ENCODE measurements around the gene SLC2A6.

Gene SLC2A6

GRCh38 chr9:133496861-133497842, 18.3 kb upstream of the SLC2A6 start:
- no peak for DNase-seq (ENCODE audit: low read depth in 2 of 2)

- DNase-seq (ENCODE audit: low read depth in 2 of 2): no peak
Measured at GRCh38 chr9:133495327-133496293, 16.7 kb upstream of the SLC2A6 start.

- DNase-seq (ENCODE audit: low read depth in 2 of 2): no peak
Measured at GRCh38 chr9:133494636-133495326, 15.9 kb upstream of the SLC2A6 start.

GRCh38 chr9:133493845-133494540, 15.1 kb upstream of the SLC2A6 start:
- no peak for DNase-seq (ENCODE audit: low read depth in 2 of 2)

GRCh38 chr9:133493428-133493827, 14.5 kb upstream of the SLC2A6 start:
- no peak for DNase-seq (ENCODE audit: low read depth in 2 of 2)

- no peak for DNase-seq (ENCODE audit: low read depth in 2 of 2)
Measured at GRCh38 chr9:133492061-133493021, 13.4 kb upstream of the SLC2A6 start.

GRCh38 chr9:133491656-133491925, 12.7 kb upstream of the SLC2A6 start:
- no peak for DNase-seq (ENCODE audit: low read depth in 2 of 2)

- no peak for DNase-seq (ENCODE audit: low read depth in 2 of 2)
Measured at GRCh38 chr9:133490865-133491655, 12.2 kb upstream of the SLC2A6 start.

- no peak for DNase-seq (ENCODE audit: low read depth in 2 of 2)
Measured at GRCh38 chr9:133490201-133490681, 11.3 kb upstream of the SLC2A6 start.

GRCh38 chr9:133489253-133490190, 10.6 kb upstream of the SLC2A6 start:
- DNase-seq (ENCODE audit: low read depth in 2 of 2): no peak

- no peak for DNase-seq (ENCODE audit: low read depth in 2 of 2)
Measured at GRCh38 chr9:133488686-133489252, 9.9 kb upstream of the SLC2A6 start.

GRCh38 chr9:133487331-133487725, 8.4 kb upstream of the SLC2A6 start:
- DNase-seq (ENCODE audit: low read depth in 2 of 2): no peak

- no peak for DNase-seq (ENCODE audit: low read depth in 2 of 2)
Measured at GRCh38 chr9:133485531-133486260, 6.8 kb upstream of the SLC2A6 start.

- DNase-seq (ENCODE audit: low read depth in 2 of 2): no peak
Measured at GRCh38 chr9:133484671-133485437, 6.0 kb upstream of the SLC2A6 start.

- no peak for DNase-seq (ENCODE audit: low read depth in 2 of 2)
Measured at GRCh38 chr9:133483611-133484010, 4.7 kb upstream of the SLC2A6 start.

Measured in stimulated activated CD8-positive, alpha-beta memory T cell treated with anti-CD3 and anti-CD28 coated beads, Interleukin-15, amount 100 ng/mL, for 48 hours (primary cell).